ENCODE results near the gene NSMCE1. TPM values are rescaled to one million over a fixed set of nuclear protein-coding genes. Genes with fewer than 3 reads are reported as not detected.

NSMCE1 gene
- total RNA-seq, 1 experiment from 2014 or later, result 39.5 TPM

GRCh38 chr16:27310576-27311447 is 42.2 kb upstream of the NSMCE1 start:
- no peak for DNase-seq
- peaks cover 15% of the 10 kb centered on the region for H3K4me1 ChIP-seq
- H3K36me3 ChIP-seq, result no peaks in the 10 kb centered on the region
- no peaks in the 10 kb centered on the region for H3K9me3 ChIP-seq (replicated peaks)
- no peaks in the 10 kb centered on the region for H3K27me3 ChIP-seq
- H3K4me3 ChIP-seq, result no peak overlapping the region
- no peak overlapping the region for H3K27ac ChIP-seq

- no peaks in the 10 kb centered on the region for H3K27me3 ChIP-seq
- DNase-seq, result no peak
- no peaks in the 10 kb centered on the region for H3K36me3 ChIP-seq
- peaks cover 8% of the 10 kb centered on the region for H3K4me1 ChIP-seq
- no peak overlapping the region for H3K27ac ChIP-seq
- no peaks in the 10 kb centered on the region for H3K9me3 ChIP-seq (replicated peaks)
- no peak overlapping the region for H3K4me3 ChIP-seq
Measured at GRCh38 chr16:27308792-27309191, 40.2 kb upstream of the NSMCE1 start.

- Histone ChIP-seq H3K4me1 (peaks cover 4% of the 10 kb centered on the region; the same call in 1 of the 2 replicates), H3K36me3 (no peaks in the 10 kb centered on the region), H3K9me3 (replicated peaks) (no peaks in the 10 kb centered on the region), H3K27me3 (no peaks in the 10 kb centered on the region), H3K27ac (no peak overlapping the region), H3K4me3 (no peak overlapping the region)
- DNase-seq, result no peak
Measured at GRCh38 chr16:27305839-27306442, 37.4 kb upstream of the NSMCE1 start.

GRCh38 chr16:27304881-27305745 is 36.5 kb upstream of the NSMCE1 start:
- H3K36me3 ChIP-seq, result no peaks in the 10 kb centered on the region
- no peaks in the 10 kb centered on the region for H3K9me3 ChIP-seq (replicated peaks)
- H3K27me3 ChIP-seq, result no peaks in the 10 kb centered on the region
- H3K27ac ChIP-seq, result no peak overlapping the region
- peaks cover 4% of the 10 kb centered on the region; the same call in 1 of the 2 replicates for H3K4me1 ChIP-seq
- DNase-seq, result no peak
- no peak overlapping the region for H3K4me3 ChIP-seq

GRCh38 chr16:27304102-27304501 is 35.5 kb upstream of the NSMCE1 start:
- Histone ChIP-seq H3K27me3 (no peaks in the 10 kb centered on the region), H3K9me3 (replicated peaks) (no peaks in the 10 kb centered on the region), H3K4me1 (peaks cover 4% of the 10 kb centered on the region; the same call in 1 of the 2 replicates), H3K36me3 (no peaks in the 10 kb centered on the region), H3K27ac (no peak overlapping the region), H3K4me3 (no peak overlapping the region)
- DNase-seq, result no peak

- Histone ChIP-seq H3K27ac (no peak overlapping the region), H3K4me1 (peaks cover 4% of the 10 kb centered on the region; the same call in 1 of the 2 replicates), H3K4me3 (no peak overlapping the region), H3K9me3 (replicated peaks) (no peaks in the 10 kb centered on the region), H3K27me3 (no peaks in the 10 kb centered on the region), H3K36me3 (no peaks in the 10 kb centered on the region)
- DNase-seq, result no peak
Measured at GRCh38 chr16:27303256-27304100, 34.9 kb upstream of the NSMCE1 start.

- H3K4me1 ChIP-seq, result peaks cover 4% of the 10 kb centered on the region; the same call in 1 of the 2 replicates
- no peak overlapping the region for H3K4me3 ChIP-seq
- no peaks in the 10 kb centered on the region for H3K9me3 ChIP-seq (replicated peaks)
- H3K27me3 ChIP-seq, result no peaks in the 10 kb centered on the region
- no peak overlapping the region for H3K27ac ChIP-seq
- H3K36me3 ChIP-seq, result no peaks in the 10 kb centered on the region
- DNase-seq, result no peak
Measured at GRCh38 chr16:27302126-27302525, 33.6 kb upstream of the NSMCE1 start.

- Histone ChIP-seq H3K27ac (no peak overlapping the region), H3K36me3 (no peaks in the 10 kb centered on the region), H3K4me1 (no peaks in the 10 kb centered on the region), H3K27me3 (no peaks in the 10 kb centered on the region), H3K9me3 (replicated peaks) (no peaks in the 10 kb centered on the region), H3K4me3 (no peak overlapping the region)
- no peak for DNase-seq
Measured at GRCh38 chr16:27301236-27301861, 32.8 kb upstream of the NSMCE1 start.

GRCh38 chr16:27298132-27298531 is 29.6 kb upstream of the NSMCE1 start:
- H3K27me3 ChIP-seq, result no peaks in the 10 kb centered on the region
- DNase-seq, result no peak
- H3K4me3 ChIP-seq, result no peak overlapping the region
- H3K36me3 ChIP-seq, result no peaks in the 10 kb centered on the region
- H3K9me3 ChIP-seq (replicated peaks), result no peaks in the 10 kb centered on the region
- H3K27ac ChIP-seq, result no peak overlapping the region
- H3K4me1 ChIP-seq, result no peaks in the 10 kb centered on the region

- Histone ChIP-seq H3K27me3 (no peaks in the 10 kb centered on the region), H3K36me3 (no peaks in the 10 kb centered on the region)
Measured at GRCh38 chr16:27293343-27293742, 24.8 kb upstream of the NSMCE1 start.

GRCh38 chr16:27291722-27292240 is 23.2 kb upstream of the NSMCE1 start:
- Histone ChIP-seq H3K36me3 (no peaks in the 10 kb centered on the region), H3K9me3 (replicated peaks) (no peaks in the 10 kb centered on the region), H3K27ac (no peak overlapping the region), H3K27me3 (no peaks in the 10 kb centered on the region), H3K4me1 (peaks cover 4% of the 10 kb centered on the region; the same call in 1 of the 2 replicates), H3K4me3 (no peak overlapping the region)
- DNase-seq, result no peak

More at GRCh38 chr16:27293343-27293742, 24.8 kb upstream of the NSMCE1 start:
- Histone ChIP-seq H3K9me3 (replicated peaks) (no peaks in the 10 kb centered on the region), H3K4me3 (no peak overlapping the region), H3K4me1 (no peaks in the 10 kb centered on the region), H3K27ac (no peak overlapping the region)
- no peak for DNase-seq

- H3K27me3 ChIP-seq, result no peaks in the 10 kb centered on the region
Measured at GRCh38 chr16:27291106-27291505, 22.5 kb upstream of the NSMCE1 start.

GRCh38 chr16:27290562-27290961 is 22.0 kb upstream of the NSMCE1 start:
- Histone ChIP-seq H3K4me1 (peaks cover 11% of the 10 kb centered on the region; the same call in 1 of the 2 replicates), H3K9me3 (replicated peaks) (no peaks in the 10 kb centered on the region), H3K27me3 (no peaks in the 10 kb centered on the region), H3K4me3 (no peak overlapping the region), H3K36me3 (no peaks in the 10 kb centered on the region), H3K27ac (no peak overlapping the region)
- no peak for DNase-seq

More at GRCh38 chr16:27291106-27291505, 22.5 kb upstream of the NSMCE1 start:
- Histone ChIP-seq H3K4me1 (peaks cover 10% of the 10 kb centered on the region; the same call in 1 of the 2 replicates), H3K9me3 (replicated peaks) (no peaks in the 10 kb centered on the region), H3K27ac (no peak overlapping the region), H3K36me3 (no peaks in the 10 kb centered on the region), H3K4me3 (no peak overlapping the region)
- DNase-seq, result no peak
